BE2C (cell line): ENCODE data around the gene KCNT1.

Source experiments
- DNase-seq: peaks from one replicate; pipeline ENCODE4 v3.0.0-alpha.2; 2020
- H3K27me3 ChIP-seq: fragments of 250-450 bp; sonication (Bioruptor Pico); 2 replicates; pipeline ENCODE4 v1.5.1; 2020; ENCODE audit warnings: mild to moderate bottlenecking
- H3K36me3 ChIP-seq: fragments of 250-450 bp; sonication (Bioruptor Pico); 2 replicates; pipeline ENCODE4 v1.5.1; 2020; ENCODE audit warnings: mild to moderate bottlenecking
- H3K4me1 ChIP-seq: fragments of 250-450 bp; sonication (Bioruptor Pico); 2 replicates; pipeline ENCODE4 v1.5.1; 2020
- H3K4me3 ChIP-seq: 2 replicates; pipeline ENCODE4 v1.5.1; 2011; ENCODE audit warnings: low read depth, low read length
- H3K9me3 ChIP-seq: fragments of 250-450 bp; sonication (Bioruptor Pico); 2 replicates; pipeline ENCODE4 v1.5.1; 2020
- CTCF ChIP-seq: IDR thresholded peaks from 2 replicates; pipeline ENCODE4 v1.5.1; 2012; ENCODE audit warnings: mild to moderate bottlenecking, low read depth, low read length

The KCNT1 gene

GRCh38 chr9:135678236-135679017, 23.6 kb upstream of the KCNT1 start:
- Histone ChIP-seq H3K36me3 (no peaks in the 10 kb centered on the region), H3K9me3 (no peaks in the 10 kb centered on the region), H3K4me1 (no peaks in the 10 kb centered on the region), H3K27me3 (no peaks in the 10 kb centered on the region), H3K4me3 (no peak overlapping the region)
- no peak for DNase-seq
- no peak for TF ChIP-seq CTCF

- no peak for TF ChIP-seq CTCF
- no peaks in the 10 kb centered on the region for H3K27me3 ChIP-seq
- H3K36me3 ChIP-seq: no peaks in the 10 kb centered on the region
- no peak for DNase-seq
- H3K4me1 ChIP-seq: no peaks in the 10 kb centered on the region
- H3K9me3 ChIP-seq: no peaks in the 10 kb centered on the region
- no peak overlapping the region for H3K4me3 ChIP-seq
Measured at GRCh38 chr9:135680056-135680455, 21.9 kb upstream of the KCNT1 start.

- Histone ChIP-seq H3K27me3 (no peaks in the 10 kb centered on the region), H3K9me3 (no peaks in the 10 kb centered on the region)
Measured at GRCh38 chr9:135681161-135681560, 20.8 kb upstream of the KCNT1 start.

GRCh38 chr9:135683401-135684034, 18.5 kb upstream of the KCNT1 start:
- no peaks in the 10 kb centered on the region for H3K27me3 ChIP-seq
- no peak overlapping the region for H3K4me3 ChIP-seq
- H3K4me1 ChIP-seq: no peaks in the 10 kb centered on the region
- TF ChIP-seq CTCF: no peak
- no peak for DNase-seq
- no peaks in the 10 kb centered on the region for H3K36me3 ChIP-seq
- H3K9me3 ChIP-seq: no peaks in the 10 kb centered on the region

More at GRCh38 chr9:135681161-135681560, 20.8 kb upstream of the KCNT1 start:
- no peak for DNase-seq
- no peak overlapping the region for H3K4me3 ChIP-seq
- TF ChIP-seq CTCF: no peak
- H3K36me3 ChIP-seq: no peaks in the 10 kb centered on the region
- no peaks in the 10 kb centered on the region for H3K4me1 ChIP-seq

- no peak for DNase-seq
- no peaks in the 10 kb centered on the region for H3K36me3 ChIP-seq
- TF ChIP-seq CTCF: no peak
- no peaks in the 10 kb centered on the region for H3K27me3 ChIP-seq
- no peaks in the 10 kb centered on the region for H3K9me3 ChIP-seq
- H3K4me3 ChIP-seq: no peak overlapping the region
- no peaks in the 10 kb centered on the region for H3K4me1 ChIP-seq
Measured at GRCh38 chr9:135684691-135685090, 17.3 kb upstream of the KCNT1 start.

GRCh38 chr9:135687216-135687615, 14.8 kb upstream of the KCNT1 start:
- no peak for TF ChIP-seq CTCF
- Histone ChIP-seq H3K4me1 (no peaks in the 10 kb centered on the region), H3K36me3 (no peaks in the 10 kb centered on the region), H3K4me3 (no peak overlapping the region), H3K27me3 (no peaks in the 10 kb centered on the region), H3K9me3 (no peaks in the 10 kb centered on the region)
- no peak for DNase-seq
